Astrocyte of the cerebellum (primary cell): Measurements from ENCODE around the gene G0S2.

ENCODE experiments used
- DNase-seq: peaks from one replicate; pipeline ENCODE4 v3.0.0-alpha.2; 2011; ENCODE audit warnings: low read depth
- H3K4me3 ChIP-seq: 2 replicates; pipeline ENCODE4 v1.5.1; 2011; ENCODE audit warnings: mild to moderate bottlenecking, low read depth, low read length, moderate library complexity
- in situ Hi-C: cut with HindIII; loops from 2 replicates; pipeline ENCODE4 v1.10.0; 2017; ENCODE audit warnings: low sequenced_read_pairs
- TF ChIP-seq, protein P1 (sequence below): IDR thresholded peaks from 2 replicates; pipeline ENCODE4 v1.5.1; 2012; ENCODE audit warnings: low read length, low read depth, moderate library complexity, mild to moderate bottlenecking; ENCODE audit errors: missing control alignments

The G0S2 gene

GRCh38 chr1:209703834-209704504 is 28.8 kb downstream of the G0S2 start:
- no peak overlapping the region for H3K4me3 ChIP-seq
- in situ Hi-C loops, result no loop called here
- TF ChIP-seq, protein P1, sequence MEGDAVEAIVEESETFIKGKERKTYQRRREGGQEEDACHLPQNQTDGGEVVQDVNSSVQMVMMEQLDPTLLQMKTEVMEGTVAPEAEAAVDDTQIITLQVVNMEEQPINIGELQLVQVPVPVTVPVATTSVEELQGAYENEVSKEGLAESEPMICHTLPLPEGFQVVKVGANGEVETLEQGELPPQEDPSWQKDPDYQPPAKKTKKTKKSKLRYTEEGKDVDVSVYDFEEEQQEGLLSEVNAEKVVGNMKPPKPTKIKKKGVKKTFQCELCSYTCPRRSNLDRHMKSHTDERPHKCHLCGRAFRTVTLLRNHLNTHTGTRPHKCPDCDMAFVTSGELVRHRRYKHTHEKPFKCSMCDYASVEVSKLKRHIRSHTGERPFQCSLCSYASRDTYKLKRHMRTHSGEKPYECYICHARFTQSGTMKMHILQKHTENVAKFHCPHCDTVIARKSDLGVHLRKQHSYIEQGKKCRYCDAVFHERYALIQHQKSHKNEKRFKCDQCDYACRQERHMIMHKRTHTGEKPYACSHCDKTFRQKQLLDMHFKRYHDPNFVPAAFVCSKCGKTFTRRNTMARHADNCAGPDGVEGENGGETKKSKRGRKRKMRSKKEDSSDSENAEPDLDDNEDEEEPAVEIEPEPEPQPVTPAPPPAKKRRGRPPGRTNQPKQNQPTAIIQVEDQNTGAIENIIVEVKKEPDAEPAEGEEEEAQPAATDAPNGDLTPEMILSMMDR, result no peak
- DNase-seq, result no peak

- TF ChIP-seq, protein P1, result no peak
- in situ Hi-C loops, result no loop called here
- DNase-seq, result no peak
Measured at GRCh38 chr1:209704584-209704983, 29.4 kb downstream of the G0S2 start, which contains the start of gene HSD11B1. Gene HSD11B1, plus strand, starts transcription at chr1:209704846. Its CDS starts 97 bp downstream, at chr1:209704943.

DNA sequence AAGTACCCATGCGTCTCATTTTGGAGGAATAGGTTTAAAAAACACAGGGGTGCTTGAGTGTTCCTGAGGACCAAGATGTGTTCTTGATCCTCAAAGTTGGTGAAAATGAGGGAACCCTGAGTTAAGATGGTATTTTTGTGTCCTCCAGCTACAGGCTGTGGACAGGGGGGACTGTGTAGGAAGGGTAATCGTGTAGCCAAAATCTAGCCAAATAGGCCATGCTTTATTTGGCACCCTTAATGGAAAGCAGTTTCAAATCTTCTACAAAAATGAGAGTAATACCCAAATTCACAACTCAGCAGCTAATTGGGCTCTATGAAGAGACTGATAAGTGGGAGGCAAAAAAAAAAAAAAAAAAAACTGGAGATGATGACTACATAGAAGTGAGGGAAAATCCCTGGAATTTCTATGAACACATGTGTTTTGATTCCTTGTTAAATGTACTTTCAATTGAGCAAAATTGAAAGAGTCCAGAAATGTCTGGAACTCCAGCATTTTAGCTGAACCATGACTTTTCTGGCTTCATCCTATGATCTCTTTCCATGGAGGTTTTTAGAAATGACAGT is 29.9 kb downstream of the G0S2 start:
- TF ChIP-seq, protein P1, result no peak
- DNase-seq, result no peak
- in situ Hi-C loops, result no loop called here
- H3K4me3 ChIP-seq, result no peak overlapping the region

More at GRCh38 chr1:209704584-209704983, 29.4 kb downstream of the G0S2 start, which contains the start of gene HSD11B1:
- no peak within 1 kb of the TSS for H3K4me3 ChIP-seq

- DNase-seq, result no peak
- TF ChIP-seq, protein P1, result no peak
- in situ Hi-C loops, result no loop called here
- H3K4me3 ChIP-seq, result no peak overlapping the region
Measured at GRCh38 chr1:209706622-209707021, 31.4 kb downstream of the G0S2 start.

DNA sequence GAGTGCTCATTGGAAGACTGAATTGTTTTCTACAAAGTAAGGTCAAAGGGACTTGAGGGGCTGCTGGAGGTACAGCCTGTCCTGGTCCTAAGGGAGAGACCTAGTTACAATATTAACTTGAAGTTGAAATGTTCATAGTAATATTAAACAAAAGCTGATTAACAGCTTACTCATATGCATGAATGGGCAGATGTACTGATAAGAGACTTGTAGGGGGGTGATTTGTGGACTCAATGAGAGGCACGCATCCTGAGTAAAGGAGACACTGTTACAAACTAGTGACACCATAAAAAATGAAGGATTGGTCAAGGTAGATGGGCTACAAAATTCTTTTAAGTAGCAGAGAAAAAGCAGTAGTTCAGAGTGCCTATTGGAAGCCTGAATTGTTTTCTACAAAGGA is 32.1 kb downstream of the G0S2 start:
- no peak for DNase-seq
- TF ChIP-seq, protein P1, result no peak

GRCh38 chr1:209708297-209708696 is 33.1 kb downstream of the G0S2 start:
- DNase-seq, result no peak
- in situ Hi-C loops, result no loop called here
- TF ChIP-seq, protein P1, result no peak
- no peak overlapping the region for H3K4me3 ChIP-seq

More for the DNA sequence above, 32.1 kb downstream of the G0S2 start:
- in situ Hi-C loops, result no loop called here
- H3K4me3 ChIP-seq, result no peak overlapping the region
